NCI-H1694 treated with DMSO at 0.1 percent for 48 hours (cell line): ENCODE measurements around the gene ACER3.
"Not testable (repeated sequence)": the region's sequence is repeated elsewhere in the genome, so short reads cannot be mapped to it uniquely, and the experiment has no call there.

Experiments used
- DNase-seq: peaks from one replicate; lab custom pipeline; 2025; lab: John Stamatoyannopoulos, UW

ACER3 gene

DNA sequence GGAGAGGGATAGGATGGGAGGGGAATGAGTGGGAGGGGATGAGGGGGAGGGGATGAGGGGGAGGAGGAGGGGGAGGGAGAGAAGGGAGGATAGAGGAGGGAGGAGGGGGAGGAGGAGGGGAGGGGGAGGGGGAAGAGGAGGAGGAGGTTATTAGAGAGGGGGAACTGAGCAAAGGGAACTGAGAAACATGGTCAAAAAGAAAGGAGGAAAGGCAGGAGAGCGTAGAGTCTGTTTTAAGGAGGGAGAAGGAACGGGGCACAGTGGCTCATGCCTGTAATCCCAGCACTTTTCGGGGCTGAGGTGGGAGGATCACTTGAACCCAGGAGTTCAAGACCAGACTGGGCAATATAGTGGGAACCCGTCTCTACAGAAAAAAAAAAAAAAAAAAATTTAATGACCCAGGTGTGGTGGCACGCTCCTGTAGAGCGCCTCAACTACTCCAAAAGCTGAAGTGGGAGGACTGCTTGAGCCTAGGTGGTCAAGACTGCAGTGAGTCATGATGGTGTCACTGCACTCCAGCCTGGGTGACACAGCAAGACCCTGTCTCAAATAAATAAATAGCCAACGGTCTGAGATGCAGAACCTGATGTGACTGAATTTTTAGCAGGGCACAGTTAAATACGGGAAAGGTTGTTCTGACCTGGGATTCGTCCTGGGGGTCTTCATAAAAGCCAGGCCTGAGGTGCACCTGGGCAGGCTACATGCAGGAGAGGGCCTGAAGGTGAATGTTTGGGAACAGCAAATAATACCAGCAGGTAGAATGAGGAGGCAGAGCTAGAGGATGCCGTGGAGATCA, 177.5 kb downstream of the ACER3 start:
- no peak for DNase-seq

DNA sequence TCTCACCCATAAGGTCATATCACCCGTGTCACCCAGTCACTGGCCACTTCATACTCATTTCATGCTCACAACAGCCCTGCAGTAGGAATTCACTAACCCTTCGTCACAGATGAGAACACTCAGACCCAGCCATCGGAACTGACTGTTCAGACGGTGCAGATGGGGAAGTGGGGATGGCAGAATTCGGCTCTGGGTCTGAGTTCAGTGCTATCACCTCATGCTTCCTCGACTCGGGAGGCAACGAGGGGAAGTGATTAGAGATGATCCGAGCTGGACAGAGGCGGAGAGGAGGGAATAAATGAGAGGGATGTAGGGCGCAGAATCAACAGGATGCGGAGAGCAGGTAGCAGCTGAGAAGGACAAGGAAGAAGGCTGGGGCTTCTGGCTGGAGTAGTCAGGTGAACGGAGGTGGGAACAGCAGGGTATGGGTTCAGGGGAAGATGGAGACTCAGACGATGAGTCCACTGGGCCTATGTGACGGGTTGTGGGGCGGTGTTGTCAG, 178.2 kb downstream of the ACER3 start:
- no peak for DNase-seq

DNA sequence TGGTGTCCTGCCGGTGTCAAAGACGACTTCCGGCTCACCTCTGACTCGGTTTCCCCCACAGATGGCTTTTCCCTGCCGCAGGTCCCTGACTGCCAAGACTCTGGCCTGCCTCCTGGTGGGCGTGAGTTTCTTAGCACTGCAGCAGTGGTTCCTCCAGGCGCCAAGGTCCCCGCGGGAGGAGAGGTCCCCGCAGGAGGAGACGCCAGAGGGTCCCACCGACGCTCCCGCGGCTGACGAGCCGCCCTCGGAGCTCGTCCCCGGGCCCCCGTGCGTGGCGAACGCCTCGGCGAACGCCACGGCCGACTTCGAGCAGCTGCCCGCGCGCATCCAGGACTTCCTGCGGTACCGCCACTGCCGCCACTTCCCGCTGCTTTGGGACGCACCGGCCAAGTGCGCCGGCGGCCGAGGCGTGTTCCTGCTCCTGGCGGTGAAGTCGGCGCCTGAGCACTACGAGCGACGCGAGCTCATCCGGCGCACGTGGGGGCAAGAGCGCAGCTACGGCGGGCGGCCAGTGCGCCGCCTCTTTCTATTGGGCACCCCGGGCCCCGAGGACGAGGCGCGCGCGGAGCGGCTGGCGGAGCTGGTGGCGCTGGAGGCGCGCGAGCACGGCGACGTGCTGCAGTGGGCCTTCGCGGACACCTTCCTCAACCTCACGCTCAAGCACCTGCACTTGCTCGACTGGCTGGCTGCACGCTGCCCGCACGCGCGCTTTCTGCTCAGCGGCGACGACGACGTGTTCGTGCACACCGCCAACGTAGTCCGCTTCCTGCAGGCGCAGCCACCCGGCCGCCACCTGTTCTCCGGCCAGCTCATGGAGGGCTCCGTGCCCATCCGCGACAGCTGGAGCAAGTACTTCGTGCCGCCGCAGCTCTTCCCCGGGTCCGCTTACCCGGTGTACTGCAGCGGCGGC, 179.0 kb downstream of the ACER3 start:
- no peak for DNase-seq

DNA sequence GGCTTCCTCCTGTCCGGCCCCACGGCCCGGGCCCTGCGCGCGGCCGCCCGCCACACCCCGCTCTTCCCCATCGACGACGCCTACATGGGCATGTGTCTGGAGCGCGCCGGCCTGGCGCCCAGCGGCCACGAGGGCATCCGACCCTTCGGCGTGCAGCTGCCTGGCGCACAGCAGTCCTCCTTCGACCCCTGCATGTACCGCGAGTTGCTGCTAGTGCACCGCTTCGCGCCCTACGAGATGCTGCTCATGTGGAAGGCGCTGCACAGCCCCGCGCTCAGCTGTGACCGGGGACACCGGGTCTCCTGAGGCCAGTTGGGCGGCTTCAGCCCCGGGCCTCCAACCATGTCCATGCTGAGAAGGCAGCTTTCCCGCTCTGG, 179.7 kb downstream of the ACER3 start:
- no peak for DNase-seq

DNA sequence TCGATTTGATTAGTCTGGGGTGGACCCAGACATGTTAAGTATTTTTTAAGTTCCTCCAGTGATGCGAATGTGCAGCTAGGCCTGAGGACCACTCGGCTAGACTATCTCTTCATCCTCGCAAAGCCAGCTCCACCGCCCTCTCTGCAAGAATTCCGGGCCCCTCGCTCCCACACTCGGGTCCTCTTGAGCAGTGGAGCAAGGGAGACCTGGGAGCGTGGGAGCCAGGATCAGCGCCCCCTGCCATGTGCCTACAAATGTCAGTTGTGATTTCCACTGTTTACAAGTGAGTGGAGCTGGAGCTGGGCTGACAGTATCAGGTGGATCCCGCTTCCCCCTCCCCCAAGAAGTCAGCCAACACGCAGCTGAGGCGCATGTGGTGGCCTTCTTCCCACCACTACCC, 180.2 kb downstream of the ACER3 start:
- DNase-seq, result no peak

DNA sequence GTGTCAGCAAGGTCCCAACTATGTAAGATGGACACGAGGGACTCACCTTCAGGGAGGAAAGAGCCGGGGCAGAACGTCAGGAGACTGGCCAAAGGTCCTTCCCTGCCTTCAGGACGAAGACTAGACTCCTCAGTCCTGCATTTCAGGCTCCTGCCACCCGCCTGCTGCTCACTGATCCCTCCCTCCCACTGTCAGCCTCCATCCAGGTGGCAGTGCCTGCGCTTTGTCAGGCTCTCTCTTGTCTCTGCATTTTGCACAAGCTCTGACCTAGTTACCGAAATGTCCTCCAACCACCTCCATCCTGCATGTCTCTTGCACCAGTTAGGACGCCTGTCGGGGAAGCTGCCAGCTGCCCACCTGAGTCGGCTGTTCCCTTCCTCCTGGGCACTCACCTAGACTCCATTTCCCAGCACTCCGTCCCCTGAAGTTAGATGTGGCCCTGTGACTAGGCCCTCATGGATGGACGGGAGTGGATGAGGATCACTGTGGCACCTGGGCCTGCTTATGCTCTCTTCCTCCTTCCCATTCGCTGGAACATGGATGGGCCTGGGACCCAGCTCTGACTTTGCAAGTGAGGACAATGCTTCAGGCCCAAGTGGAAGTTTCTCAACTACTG, 181.5 kb downstream of the ACER3 start:
- no peak for DNase-seq

DNA sequence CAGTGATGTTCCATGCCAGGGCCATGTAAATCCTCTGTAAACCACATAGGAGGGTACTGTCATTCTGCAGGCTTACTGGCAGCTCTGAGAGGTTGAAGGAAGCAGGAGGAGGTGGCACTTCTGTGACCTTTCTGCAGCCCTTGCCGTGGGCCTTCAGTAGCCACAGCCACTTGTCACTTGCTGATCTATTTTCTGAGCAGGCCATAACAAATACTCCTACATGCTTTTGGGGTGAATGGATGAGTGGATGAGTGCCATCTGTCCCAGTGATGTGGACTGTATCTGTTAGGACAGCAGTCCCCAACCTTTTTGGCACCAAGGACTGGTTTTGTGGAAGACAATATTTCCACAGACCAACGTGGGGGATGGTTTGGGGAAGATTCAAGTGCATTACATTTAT, 183.6 kb downstream of the ACER3 start:
- DNase-seq, result no peak

DNA sequence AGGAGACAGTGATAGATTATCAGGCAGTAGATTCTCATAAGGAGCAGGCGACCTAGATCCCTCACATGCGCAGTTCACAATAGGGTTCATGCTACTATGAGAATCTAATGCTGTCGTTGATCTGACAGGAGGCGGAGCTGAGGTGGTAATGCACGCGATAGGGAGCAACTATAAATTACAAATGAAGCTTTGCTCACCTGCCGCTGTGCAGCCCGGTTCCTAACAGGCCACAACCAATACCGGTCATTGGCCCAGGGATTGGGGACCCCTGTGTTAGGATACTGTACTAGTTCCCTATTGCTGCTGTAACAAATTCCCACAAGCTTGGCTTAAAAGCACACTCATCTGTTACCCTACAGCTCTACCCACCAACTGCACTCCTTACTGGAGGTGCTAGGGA, 184.2 kb downstream of the ACER3 start:
- DNase-seq, result no peak

DNA sequence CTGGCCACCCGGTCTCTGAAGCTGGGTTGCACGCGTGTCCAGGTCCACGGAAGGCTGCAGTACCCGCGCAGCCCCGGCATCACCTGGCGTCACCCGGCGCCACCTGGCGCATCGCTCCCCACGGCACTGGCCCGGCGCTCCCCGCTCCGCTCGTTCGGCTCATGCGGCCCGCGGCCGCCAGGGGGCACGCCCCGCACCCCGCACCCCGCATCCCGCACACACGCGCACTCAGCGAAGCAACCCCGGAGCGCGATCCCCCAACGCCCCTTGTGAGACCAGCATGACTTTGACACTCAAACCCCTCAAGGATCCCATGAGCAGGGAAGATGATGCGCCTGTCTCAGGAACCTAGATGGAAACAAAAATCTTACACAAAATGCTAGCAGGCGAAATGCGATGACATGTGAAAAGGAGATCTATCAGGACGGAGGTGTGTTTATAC, 185.4 kb downstream of the ACER3 start:
- peak; percentile 11 for DNase-seq

DNA sequence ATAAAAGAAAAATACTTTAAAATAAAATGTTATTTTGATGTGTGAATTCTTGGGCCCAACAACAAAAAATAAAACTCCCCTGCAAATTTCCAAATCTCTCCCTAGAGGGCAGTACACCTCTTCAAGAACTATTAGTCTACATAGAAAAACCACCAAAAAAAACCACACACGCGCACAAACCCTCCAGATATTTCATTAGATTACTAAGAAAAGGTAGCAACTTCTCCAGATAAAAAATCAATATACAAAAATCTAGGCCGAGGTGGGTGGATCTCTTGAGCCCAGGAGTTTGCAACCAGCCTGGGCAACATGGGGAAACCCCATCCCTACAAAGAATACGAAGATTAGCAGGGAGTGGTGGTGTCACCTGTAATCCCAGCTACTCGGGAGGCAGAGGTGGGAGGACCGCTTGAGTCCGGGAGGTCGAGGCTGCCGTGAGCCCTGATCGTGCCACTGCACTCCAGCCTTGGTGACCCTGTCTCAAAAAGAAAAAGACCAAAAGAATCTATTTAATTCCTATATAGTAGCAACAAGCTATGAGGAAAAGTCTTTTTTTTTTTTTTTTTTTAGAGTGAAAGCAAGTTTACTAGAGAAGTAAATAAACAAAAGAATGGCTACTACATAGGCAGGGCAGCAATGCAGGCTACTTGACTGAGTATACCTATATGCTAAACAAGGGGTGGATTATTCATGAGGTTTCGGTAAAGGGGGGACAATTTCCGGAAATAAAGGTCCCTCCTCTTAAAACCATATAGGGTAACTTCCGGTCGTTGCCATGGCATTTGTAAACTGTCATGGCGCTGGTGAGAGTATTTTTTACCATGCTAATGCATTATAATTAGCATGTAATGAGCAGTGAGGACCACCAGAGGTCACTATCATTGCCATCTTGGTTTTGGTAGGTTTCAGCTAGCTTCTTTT, 186.5 kb downstream of the ACER3 start:
- DNase-seq, result peak; percentile 91

DNA sequence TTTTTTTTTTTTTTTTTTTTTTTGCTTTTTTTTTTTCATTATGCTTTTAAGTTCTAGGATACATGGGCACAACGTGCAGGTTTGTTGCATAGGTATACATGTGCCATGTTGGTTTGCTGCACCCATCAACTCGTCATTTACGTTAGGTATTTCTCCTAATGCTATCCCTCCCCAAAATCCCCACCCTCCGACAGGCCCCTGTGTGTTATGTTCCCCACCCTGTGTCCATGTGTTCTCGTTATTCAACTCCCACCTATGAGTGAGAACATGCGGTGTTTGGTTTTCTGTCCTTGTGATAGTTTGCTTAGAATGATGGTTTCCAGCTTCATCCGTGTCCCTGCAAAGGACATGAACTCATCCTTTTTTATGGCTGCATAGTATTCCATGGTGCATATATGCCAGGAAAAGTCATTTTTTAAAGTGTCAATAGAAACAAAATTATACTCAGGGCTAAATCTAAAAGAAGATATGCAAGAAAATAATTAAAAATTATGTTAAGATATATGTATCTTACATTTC, 187.3 kb downstream of the ACER3 start:
- DNase-seq, result not testable (repeated sequence)

DNA sequence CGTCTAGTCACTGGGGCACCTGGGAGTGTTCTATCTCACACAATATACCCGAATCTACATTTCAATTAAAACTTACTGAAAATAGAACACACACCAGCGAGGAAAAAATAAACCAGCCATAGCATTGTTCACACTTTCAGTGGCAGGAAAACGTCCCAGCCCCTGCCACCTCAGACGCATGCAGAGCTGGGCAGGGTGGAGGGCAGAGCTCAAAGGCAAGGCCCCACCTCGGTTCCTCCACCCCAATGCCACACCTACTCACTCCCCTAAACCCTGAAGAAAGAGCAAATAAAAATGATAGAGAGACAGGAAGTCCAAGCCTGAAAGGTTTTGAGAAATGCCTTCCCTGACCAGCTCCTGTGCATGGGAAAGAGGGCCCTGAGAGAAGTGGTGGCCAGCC, 188.3 kb downstream of the ACER3 start:
- DNase-seq, result no peak

DNA sequence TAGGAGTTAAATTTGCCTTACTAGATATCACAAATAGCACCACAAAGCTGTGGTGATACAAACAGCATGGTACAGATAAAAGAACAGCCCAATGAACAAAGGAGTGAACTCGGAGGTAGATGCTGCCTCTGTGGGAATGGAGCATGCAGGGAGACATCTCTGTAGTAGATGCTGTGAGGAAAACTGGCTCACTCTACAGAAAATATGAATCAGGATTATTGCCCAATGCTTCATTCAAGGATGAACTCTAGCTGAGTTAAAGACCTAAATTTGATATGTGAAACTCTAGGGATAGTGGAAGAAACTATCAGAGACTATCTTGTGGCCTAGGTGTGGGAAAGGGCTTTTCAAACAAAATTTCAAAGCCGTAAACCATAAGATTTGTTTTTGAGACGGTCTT, 190.8 kb downstream of the ACER3 start:
- DNase-seq, result no peak

DNA sequence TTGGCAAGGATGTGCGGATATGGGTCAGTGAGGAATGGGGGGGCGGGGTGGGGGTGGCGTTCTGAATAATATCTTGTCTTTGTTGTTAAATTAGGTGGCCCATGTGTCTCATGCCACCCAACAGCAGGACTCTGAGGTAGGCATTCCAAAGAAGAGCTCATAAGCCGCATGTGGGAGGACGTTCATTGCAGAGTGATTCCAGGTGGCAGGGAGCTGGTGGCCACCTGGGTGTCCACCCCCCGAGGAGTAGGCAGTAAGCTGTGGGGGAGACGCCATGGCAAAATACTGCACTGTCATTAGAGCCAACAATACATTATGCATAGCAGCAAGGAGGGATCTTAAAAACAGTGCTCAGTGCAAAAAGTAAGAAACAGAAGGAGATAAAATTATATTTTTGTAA, 191.8 kb downstream of the ACER3 start:
- no peak for DNase-seq

DNA sequence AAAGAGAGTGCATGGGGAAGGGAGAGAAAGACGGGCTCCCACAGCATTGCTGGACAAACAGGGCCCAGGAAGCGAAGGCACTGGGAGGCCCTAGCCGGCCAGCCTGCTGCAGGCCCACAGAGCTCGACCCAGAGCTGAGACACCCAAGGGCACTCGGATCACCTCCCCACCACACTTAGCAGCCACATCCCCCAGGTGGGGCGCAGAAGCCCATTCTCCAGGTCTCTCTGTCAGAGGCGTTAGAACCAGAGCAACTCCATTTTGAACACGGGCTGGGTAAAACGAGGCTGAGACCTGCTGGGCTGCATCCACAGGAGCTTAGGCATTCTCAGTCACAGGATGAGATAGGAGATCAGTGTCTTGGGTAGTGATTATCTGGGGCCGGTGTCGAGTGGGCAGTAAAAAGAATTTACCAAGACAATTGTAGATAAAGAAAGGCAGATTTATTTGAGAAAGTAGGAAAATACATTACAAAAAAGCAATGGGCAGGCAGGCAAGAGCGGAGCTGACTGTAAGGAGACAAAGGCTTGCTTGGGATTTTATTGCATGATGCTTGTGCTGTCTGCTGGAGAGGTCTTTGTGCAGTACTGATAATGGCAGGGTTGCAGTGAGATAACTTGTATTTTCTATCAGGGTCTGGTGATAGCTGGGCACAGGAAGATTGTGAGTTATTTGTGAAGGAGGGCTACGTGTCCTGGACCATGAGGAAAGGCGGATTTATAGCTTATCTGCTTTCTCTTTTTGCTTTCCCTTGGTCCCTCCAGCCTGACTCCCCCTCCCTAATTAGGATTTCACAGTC, 192.7 kb downstream of the ACER3 start:
- no peak for DNase-seq

DNA sequence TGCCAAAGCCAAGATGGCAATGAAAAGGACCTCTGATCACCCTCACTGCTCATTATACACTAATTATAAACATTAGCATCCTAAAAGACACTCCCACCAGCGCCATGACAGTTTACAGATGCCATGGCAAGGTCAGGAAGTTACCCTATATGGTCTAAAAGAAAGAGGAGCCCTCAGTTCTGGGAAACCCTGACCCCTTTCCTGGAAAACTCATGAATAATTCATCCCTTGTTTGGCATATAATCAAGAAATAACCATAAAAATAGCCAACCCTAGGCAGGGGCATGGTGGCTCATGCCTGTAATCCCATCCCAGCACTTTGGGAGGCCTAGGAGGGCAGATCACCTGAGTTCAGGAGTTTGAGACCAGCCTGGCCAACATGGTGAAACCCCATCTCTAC, 193.4 kb downstream of the ACER3 start:
- DNase-seq, result no peak

DNA sequence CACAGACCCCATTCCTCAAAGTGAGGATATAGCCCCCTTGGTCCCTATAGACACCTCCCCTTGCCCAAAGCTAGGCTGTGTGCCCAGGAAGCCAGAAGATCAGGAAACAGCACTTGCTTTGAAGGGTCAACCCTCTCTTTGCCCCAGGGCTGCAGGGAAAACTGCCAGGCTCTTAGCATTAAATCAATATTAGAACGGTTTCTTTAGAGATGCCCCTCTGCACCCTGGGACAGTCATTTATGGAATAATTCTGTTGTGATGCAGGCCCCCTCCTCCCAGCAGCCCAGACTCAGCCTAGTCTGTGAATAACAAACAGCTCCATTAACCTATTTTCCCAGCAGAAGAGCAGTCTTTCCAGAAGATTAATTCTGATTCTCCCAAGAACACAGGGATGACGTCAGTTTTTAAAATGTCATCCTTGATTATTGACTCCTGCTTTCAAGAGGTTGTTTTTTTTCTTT, 194.4 kb downstream of the ACER3 start:
- DNase-seq, result no peak

DNA sequence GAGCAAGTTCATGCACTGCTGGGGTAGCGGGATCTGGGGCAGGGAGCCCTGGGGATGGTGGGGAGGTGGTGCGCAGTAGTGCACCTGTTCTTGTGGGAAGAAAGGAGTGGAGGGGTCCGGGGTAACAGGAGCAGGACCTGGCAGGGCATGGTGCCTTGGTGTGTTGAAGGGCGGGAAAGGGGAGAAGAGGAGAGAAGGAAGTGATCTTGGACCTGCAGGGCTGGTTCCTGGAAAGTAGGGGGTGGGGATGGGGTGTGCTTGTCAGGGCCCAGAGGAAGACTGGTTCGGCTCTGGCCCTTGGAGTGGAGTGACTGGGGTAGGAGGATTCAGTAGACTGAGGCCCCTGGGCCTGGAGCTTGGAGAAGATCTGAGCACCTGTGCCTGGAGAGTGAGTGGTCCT, 195.2 kb downstream of the ACER3 start:
- no peak for DNase-seq

DNA sequence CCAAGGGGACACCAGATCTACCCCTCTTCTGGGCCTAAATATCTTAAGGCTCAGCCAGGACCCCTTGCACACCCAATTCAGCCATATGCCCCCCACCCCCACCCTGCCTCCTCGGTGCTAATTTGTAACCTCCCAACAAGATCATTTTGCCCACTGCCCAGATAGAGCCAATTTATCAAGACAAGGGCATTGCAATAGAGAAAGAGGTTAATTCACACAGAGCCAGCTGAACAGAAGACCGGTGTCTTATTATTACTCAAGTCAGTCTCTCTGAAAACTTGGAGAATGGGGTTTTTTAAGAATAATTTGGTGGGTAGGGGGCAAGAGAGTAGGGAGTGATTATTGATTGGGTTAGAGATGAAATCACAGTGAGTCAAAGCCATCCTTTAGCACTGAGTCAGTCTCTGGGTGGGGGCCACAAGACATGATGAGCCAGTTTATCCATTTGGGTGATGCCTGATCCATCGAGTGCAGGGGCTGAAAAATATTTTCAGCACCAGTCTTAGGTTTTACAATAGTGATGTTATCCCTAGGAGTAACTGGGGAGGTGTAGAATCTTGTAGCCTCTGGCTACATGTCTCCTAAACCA, 196.2 kb downstream of the ACER3 start:
- DNase-seq, result no peak

DNA sequence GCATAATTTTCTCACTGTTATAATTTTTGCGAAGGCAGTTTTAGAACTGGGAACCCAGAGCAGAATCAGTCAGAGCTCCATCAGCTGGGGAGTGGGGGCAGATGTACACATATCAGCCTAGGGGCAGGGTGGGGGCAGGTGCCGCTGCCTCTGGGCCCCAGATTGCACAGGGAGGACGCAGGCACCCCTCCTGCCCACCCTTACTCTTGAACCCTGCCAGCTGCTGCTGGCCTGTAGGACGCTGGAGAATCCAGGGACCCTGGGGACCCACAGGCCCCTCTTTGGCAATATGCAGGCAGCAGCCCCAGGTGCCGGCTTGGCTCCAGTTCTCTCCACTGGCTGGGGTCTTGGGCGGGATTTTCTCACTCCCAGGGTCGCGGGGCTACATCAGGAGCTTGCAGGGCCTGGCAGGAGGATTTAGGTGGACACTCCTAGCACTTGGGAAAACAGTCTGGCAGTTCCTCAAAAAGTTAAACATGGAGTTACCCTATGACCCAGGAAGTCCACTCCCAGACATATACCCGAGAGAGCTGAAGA, 197.3 kb downstream of the ACER3 start:
- no peak for DNase-seq
